Mammary epithelial cell (primary cell): ENCODE results near the gene DPP10.

ENCODE experiments used
- CTCF ChIP-seq, 2 donors: IDR thresholded peaks in 1 of 2; conservative IDR thresholded peaks in 1 of 2; 2 replicates each; pipeline ENCODE4 v1.5.1; 2011 to 2012; ENCODE audit warnings: inconsistent platforms in 2 of 2, low read length in 2 of 2, mild to moderate bottlenecking in 2 of 2, control low read depth in 1 of 2, low read depth in 1 of 2; ENCODE audit not compliant: insufficient read depth in 1 of 2; ENCODE audit errors: extremely low read depth in 1 of 2
- EZH2 ChIP-seq: IDR thresholded peaks from 2 replicates; pipeline ENCODE4 v1.6.1; 2012; ENCODE audit warnings: low read length, inconsistent platforms, borderline replicate concordance

GRCh38 chr2:114569166-114569565, 126.7 kb downstream of the DPP10 start:
- TF ChIP-seq CTCF (conservative IDR thresholded peaks at IDR 0.05 in 1 of 2, IDR thresholded peaks at IDR 0.05 in 1 of 2; ENCODE audit: extremely low read depth in 1 of 2, insufficient read depth in 1 of 2, low read depth in 1 of 2, low read length in 2 of 2) (no peak), EZH2 (no peak)
